CD4-positive, alpha-beta T cell treated with Interleukin-21 for 1 hour (primary cell): Measurements from ENCODE around the gene SFT2D1.

Experiments used
- DNase-seq: peaks from one replicate; pipeline ENCODE4 v3.0.0-alpha.2; 2020

The SFT2D1 gene

DNA sequence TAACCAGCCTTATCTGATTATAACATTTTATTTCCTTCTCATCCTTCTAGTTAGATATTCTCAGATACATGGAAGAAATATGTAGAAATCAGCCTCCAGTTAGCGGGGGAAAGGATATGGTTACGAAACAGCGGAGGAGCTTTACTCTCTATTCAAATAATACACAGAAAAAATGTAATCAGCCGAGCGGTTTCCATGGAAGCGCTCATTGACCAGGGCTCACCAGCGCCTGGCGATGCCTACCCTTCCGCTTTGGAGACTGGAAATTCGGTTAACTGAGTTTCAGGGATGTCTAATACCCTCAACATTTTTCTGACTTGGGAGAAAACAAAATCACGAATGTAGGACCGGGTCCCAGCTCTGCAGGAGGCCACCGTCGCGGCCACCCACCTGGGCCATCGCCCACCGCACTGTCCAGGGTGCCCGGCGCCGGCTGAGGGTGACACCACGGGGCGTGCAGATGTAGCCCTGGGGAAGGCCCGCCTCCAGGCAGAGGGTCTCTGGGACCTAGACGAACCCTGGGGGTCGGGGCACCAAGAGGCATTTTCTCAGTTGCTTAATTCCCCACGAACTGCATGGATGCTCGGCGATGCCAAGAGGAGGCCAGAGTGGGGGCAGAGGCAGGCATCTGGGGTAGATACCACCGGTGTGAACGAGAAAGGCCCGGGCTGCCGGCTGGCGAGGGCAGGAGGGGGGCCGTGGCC, 35.8 kb downstream of the SFT2D1 start:
- no peak for DNase-seq

DNA sequence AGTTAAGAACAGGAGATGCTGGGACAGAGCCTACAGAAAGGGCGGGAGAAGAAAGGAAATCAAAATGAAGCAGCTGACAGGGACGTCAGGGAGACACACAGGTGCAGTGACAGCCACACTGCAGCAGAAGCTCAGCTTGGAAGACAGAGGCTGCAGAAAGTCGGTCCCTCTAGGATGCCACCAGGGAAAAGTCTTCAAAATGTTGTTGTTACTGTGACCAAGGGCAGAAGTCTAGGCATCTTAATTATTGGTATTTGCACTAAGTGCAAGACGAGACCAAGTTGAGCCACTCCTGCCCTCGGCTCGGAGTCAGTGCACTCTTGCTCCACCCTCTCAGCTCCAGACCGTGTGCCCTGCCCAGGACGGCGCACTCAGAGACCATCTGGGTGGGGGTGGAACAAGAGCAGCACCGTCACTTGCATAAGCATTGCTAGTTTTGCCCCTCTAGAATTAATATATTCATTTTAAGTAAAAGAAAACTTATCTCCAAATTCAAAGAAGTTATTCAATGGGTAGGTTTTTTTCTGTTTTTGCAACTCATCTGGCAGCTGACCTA, 36.7 kb downstream of the SFT2D1 start:
- DNase-seq, result no peak

DNA sequence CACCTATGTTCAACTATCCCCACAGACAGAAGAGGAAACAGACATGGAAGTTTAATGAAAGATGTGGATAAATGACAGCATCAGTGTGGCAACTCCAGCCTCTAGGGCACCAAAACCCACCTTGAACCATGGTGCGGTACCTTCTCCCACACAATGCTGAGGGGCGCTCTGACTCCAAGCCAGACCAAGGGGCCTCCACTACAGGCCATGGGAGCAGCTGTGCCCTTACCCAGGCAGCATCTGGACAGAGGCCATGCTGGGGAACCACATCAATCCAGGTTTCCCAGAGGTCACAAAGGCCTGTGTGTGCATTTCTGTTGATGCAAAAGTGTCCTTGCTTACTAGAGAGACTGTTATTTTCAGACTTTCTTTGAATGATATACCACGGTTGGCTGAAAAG, 38.2 kb downstream of the SFT2D1 start:
- no peak for DNase-seq

DNA sequence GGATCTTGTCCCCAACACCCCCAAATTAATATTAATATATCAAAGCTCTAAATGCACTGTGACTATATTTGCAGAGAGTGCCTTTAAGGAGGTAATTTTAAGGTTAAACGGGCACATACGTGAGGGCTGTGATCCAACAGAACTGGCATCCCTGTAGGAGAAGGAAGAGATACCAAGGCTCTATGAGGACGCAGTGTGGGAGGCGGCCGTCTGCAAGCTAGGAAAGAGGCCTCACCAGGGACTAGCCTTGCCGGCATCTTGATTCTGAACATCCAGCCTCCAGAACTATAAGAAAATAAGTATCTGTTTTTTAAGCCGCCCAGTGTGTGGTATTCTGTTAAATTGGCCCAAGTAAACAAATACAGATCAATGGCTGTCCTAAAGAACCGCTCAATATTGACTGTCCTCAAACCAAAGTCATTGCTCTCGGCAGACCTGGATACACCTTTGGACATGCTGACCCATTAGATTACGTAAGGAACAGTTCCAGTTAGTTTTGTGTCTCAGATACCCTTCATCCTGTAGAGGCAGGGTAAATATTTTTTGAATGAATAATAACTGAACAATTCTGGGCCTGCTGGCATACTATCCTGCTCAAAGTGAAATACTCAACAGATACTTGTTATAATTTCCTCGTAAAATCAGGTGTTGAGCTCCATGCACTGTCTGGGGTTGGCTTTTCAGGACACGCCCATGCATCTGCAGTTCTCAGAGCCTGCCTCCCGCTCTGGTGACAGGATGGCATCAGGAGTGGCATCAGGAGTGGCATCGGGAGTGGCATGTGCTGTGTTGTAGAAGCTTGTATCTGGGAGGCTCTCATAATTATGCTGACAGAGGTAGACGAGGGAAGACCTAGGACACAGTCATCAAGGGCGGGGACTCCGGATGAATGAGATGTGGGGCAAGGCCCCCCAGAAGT, 40.5 kb downstream of the SFT2D1 start:
- no peak for DNase-seq

DNA sequence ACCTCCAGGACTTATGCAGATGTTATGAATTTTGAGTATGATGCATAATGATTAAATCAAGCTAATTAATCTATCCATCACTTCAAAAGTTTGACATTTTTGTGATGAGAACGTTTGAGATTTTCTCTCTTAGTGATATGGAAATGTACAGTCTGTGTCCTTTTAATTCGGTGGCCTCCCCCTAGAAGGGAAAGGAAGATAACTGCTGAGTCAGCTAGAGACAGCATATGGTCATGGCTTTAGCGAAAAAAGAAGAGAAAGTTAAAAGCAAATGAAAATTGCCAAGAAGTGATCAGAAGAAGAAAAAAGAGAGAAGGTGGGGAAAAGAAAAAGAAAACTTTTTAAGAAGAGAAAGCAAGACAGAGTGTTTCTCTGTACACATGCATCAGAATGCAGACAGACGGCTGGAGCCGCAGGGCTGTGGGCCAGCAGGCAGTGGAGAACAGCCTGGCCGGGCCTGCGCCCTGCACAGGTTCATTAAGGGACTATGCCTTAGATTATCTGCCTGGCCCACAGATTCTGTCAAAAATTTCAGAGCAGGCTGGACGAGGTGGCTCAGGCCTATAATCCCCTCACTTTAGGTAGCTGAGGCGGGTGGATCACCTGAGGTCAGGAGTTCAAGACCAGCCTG, 41.9 kb downstream of the SFT2D1 start:
- no peak for DNase-seq

DNA sequence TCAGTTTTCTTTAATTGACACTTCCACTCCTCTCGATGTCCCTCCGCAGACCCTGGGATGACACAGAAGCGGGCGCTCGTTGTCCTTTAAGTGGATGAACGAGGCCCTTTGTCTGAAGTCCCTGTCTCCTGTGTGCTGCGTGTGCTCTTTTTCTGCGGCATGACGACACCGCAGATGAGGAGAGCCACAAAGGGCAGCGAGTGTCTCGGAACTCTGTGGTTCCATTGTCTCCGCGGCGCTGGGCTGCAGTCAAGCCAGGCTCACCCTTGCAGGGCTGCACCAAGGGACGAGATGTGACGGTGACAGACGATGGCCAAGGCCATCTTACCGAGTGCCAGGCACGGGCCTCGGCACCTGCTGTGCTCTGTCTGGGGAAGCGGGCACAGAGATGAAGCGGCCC, 44.7 kb downstream of the SFT2D1 start:
- no peak for DNase-seq

DNA sequence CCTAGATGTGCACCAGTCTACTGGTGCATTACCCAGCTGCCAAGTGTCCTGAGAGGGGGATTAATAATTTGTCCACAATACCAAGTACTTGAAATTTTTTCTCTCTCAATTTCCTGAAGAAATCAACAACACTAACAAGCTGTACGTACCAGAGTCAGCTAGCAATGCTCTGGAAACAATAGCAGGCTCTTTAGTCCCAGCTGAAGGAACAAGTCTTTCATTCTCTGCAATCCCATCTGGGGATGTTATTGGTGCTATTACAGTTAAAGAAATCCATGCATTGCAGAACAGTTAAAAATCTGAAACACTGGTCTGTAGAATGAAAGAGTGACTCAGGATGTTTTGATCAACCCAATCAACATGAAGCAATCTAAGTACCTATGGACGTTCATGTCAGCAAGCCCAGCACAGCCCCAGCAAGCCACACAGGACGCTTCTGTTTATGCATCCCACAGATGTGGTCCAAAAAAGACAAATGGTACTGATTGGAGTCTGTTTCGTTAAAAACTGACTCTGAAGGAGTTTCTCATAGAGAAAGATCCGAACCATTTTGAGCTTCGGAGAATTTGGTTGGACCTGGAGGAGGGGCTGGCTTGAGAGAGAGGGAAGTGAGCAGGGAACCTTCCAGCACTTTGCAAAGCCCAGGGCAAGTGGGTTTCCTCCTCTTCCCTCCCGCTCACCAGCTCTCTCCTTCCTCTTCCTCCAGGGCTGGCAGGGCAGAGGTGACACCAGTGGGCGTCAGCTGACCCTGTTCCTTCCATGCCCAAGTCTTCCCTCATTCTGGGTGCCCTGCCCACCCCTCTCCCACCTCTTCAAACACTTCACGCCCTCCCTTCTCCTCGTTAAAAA, 46.1 kb downstream of the SFT2D1 start:
- no peak for DNase-seq

DNA sequence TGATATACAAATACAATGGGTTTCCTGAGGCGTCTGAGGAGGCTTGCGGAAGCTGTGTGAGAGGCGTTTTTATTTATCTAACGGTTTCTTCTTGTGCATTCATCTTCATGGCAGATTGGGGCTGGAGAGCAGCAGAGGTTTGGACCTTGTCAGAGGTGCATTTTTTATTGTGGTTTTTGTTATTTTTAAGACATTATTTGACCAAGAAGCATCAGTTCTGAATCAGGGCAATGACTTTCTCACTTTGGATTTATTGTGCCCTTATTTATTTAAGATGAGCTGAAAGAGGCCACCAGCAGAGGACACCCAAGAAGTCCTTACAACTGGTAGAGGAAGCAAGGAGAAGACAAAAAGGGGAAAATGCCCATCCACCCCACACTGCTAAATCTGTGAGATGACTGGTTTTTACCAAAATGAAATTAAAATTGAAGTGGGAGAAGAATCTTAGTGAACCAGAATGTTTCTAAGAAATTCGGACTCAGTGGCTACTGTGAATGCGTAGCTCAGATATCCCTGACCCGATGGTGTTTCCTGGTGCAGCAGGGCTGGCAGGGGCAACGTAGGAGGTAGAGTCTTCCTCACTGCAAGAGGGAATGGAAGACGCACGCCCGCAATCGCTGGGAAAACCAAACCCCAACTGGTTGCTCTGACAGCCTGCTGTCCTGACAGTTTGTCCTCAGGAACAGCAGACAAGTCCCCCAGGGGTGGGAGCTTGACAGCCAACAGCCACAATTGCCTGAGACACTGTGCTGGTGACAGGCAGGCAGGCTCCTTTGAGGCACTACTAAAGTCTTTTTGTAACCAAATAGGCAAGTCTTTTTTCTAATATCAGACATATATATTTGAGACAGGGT, 48.4 kb downstream of the SFT2D1 start:
- DNase-seq, result no peak

DNA sequence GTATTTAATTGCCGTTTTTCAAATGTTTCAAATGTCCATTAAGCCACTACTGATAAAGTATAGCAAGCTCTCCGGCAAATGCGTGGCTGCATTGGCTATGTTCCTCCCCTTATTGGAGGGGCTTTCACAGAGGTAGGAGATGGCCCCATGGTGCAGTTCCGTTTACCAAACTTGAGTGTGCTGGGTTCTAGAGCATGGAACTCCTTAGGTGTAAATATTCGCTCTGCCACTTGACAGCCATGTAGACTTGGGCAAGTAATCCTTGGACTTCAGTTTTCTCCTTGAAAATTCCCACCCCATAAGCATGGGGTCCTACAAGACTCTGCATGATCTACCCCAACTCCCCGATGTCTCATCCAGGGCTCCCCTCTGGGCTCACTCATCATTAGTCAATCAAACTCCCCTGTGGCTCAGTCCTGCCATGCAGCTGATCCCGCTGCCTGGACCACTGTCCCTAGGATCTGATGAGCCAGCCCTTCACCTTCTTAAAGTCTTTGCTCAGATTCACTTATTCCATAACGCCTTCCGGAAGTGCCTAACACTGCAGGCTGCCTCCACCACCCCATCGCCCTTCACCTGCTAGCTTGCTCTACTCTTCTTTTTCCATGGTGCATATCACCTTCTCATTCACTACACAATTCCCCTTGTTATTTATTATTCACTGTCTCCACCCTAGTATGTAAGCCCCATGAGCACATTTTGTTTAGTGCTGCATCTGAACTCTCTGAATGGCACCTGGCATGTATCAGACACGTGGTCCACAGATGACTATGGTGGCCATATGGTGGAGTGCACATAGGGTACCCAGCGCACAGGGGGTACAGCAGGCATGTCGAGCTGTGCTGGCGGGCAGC, 52.9 kb downstream of the SFT2D1 start:
- no peak for DNase-seq

DNA sequence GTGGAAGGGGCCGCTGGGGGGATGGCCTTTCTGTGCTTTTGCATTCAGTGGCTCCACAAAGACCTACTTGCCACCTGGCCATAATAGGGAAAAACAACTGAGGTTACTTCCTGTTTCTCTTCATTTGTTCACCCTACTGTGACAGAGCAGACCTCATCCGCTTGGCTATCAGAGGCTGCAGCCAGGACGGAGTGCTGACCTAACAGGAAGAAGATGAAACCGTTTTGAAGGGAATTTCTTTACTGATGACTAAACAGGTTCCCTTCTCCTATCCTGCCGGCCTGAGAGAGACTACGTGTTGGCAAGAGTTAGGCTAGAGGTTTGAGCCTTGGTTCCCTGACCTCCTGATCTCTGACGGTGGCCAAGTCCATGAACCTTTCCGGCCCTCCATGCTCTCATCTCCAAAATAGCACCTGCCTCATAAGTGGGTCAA, 55.5 kb downstream of the SFT2D1 start:
- DNase-seq, result no peak

DNA sequence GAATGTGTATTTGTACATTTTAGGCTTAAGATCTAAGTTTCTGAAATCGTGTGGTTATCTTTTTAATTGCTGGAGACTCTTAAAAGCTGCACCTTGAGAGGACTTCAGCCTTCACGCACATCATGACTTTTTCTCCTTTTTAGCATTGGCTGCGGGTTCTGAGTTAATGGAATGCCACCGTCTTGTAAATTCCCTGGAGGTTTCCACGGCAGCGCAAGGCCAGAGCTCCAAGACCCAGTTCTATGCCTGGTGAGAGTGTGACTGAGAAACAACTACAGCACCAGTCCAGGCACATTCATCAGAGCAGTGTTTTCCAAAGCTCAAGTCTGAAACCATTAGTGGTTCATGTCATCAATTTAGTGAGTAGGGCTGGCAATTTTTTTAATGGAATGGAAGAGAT, 57.1 kb downstream of the SFT2D1 start:
- DNase-seq, result no peak

DNA sequence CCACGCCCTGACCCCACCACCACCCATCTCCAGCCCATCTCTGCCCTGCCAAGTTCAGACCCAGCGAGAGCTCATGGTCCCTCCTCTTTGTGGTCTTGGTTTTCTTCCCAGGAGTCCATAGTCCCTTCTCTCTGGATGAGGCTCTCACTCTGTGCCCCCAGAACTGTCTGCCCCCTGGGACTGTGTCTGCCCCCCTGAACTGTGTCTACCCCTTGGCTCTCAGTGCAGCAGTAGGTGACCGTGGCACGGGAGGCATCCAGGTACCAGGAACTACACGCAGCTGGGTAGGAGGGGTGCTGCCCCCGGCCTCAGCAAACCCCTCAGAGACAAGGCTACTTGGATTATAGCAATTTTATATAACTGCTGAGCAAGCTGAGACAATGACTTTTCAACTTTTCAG, 57.7 kb downstream of the SFT2D1 start:
- DNase-seq, result no peak

DNA sequence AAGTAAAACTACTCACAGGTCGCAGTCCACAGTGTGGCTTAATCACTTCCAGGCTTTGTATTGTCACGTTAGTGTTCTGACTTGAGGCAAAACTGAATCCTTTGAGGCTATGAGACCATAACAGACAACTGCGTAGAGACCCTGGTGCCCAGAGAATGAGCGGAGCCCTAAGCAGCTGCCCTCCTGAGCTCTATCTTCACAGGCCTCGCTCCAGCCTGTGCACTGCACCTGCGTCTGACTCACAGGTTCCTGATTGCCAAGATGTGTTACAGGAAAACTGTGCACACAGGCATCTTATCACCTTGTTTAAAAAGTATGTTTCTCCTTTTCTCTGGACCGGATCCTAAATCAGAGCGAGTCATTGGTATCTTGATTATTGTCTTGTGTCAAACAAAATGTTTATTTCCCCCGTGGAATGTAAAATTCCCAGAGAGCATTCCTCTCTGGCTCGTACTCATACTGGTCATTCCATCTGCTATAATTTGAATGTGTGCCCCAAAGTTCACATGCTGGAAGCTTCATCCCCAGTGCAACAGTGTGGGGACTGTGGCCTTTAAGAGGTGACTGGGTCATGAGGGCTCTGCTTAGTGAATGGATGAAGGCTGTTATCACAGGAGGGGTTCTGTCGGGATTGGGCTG, 59.8 kb downstream of the SFT2D1 start:
- DNase-seq, result no peak

DNA sequence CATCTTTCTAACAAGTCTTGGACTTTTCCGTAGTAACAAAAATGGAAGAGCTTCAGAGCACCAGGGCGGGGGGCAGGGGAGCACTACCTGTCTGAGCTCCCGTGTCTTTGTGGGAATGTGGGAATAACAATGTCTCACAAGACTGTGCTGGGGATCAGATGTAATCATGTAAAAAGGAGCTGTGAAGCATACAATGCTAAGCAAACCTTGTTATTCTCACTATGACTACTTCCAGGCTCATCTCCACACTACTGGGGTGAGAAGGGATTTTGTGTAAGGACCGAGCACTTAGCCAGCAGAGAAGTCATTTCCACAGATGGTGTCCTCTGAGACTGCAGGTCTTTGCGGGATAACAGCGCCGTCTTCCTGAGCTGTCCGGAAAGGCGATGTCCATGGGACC, 61.2 kb downstream of the SFT2D1 start:
- no peak for DNase-seq

DNA sequence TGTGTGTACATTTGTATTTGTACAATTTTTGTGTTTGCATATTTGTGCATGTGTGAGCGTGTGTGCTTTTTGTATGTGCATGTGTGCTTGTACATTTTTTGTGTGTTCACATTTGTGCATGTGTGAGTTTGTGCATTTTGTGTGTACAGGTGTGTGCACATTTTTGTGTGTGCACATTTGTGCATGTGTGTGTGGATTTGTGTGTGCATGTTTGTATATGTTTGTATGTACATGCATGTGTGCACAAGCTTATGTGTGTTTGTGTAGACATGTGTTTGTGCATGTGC, 63.0 kb downstream of the SFT2D1 start:
- no peak for DNase-seq

DNA sequence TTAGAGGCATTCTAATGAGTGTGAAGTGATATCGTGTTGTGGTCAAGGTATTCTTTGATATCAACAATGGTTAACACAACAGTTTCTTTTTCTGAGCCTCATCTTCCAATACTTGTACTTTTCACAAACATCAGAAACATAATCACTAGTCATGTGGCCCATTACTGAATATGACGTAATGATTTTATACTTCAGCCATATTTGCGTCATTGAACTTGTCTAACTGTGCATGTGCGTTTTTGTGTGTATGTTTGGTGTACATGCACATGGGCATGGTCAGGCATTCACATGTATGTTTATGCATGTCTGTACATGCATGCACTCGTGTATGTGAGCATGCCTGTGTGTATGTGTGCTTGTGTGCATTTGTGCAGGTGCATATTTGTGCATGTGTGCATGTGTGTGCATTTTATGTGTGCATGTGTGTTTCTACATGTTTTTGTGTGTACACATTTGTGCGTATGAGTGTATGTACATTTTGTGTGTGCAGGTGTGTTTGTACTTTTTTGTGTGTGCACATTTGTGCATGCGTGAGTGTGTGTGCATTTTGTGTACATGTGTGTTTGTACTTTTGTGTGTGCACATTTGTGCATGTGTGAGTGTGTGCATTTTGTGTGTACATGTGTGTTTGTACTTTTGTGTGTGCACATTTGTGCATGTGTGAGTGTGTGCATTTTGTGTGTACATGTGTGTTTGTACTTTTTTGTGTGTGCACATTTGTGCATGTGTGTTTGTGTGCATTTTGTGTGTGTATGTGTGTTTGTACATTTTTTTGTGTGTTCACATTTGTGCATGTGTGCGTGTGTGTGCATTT, 63.6 kb downstream of the SFT2D1 start:
- DNase-seq, result no peak

DNA sequence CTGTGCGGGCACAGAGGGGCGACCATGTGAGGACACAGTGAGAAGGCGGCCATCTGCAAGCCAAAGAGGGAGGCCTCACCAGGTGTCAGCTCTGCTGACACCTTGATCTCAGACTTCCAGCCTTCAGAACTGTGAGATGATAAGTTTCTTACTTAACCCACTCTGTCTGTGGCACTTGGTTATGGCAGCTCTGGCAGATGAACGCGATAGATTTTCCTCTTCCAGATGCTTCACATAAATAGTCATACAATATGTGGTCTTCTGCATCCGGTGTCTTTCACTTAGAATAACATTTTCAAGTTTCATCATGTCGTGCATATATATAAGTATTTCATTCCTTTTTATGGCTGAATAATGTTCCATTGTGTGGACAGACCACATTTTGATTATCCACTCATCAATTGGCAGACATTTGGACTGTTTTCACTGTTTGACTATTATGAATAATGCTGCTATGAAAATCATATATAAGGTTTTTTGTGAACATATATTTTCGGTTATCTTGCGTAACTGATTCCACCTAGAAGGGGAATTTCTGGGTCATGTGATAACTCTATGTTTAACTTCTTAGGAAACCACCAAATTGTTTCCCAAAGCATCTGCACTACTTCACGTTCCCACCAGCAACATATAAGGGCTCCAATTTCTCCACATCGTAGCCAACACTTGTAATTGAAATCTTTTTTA, 64.3 kb downstream of the SFT2D1 start:
- no peak for DNase-seq

DNA sequence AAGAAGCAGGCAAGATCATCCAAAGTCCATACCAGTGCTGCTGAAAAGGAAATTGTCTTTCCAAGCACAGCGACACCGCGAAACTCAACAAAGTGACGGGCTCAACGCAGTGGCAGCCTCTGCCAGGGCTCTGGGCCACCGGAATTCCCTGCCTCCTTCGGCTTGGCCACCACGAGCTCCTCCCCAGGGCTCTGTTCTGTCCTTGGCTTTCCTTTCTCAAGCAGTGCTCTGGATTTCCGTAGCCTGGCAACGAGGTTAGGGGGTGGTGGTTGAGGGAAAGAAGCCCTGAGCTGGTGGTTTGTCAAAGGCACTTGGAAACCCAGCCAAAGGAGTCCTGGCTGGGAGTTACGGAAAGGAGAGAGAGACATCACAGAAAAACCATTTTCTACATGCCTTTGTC, 65.3 kb downstream of the SFT2D1 start:
- DNase-seq, result no peak

DNA sequence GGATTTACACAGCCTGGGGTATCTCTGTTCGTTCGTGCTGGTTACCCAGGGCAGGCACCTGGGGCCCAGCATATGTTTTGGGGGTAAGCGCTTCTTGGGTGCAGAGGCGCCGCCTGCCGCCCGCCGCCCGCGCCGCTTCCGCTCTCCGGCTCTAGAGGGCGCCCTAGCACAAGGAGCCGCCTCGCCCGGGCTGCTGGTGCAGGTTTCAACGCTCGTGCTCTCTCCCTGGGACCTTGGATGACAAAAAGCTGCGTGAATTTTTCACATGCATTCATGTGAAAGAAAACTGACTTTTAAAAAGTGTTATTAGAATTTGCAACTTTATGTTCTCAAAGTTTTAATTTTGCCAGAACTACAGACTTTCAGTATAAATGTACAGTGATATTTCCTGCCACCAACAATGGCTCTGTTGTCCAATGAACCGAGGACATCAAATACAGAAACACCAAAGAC, 66.6 kb downstream of the SFT2D1 start:
- peak; percentile 76 for DNase-seq
